Type B pancreatic cell (in vitro differentiated cells): ENCODE results near the gene CDH1. TPM values are rescaled to one million over a fixed set of nuclear protein-coding genes. Genes with fewer than 3 reads are reported as not detected.

Experiments
- DNase-seq: peaks from one replicate; pipeline ENCODE4 v3.0.0; 2021; ENCODE audit warnings: mixed read lengths; ENCODE audit not compliant: unreplicated experiment; ENCODE audit errors: extremely low spot score
- H3K27ac Mint-ChIP-seq: 2 replicates; pipeline ENCODE4 v1.8.0; 2021; ENCODE audit warnings: mild to moderate bottlenecking, mixed read lengths
- H3K27me3 Mint-ChIP-seq: 2 replicates; pipeline ENCODE4 v1.8.0; 2021; ENCODE audit warnings: mixed read lengths
- H3K36me3 Mint-ChIP-seq: 2 replicates; pipeline ENCODE4 v1.8.0; 2021; ENCODE audit warnings: mixed read lengths
- H3K4me1 Mint-ChIP-seq: one replicate; pipeline ENCODE4 v1.8.0; 2021; ENCODE audit warnings: mixed read lengths; ENCODE audit not compliant: unreplicated experiment
- H3K4me3 Mint-ChIP-seq: 2 replicates; pipeline ENCODE4 v1.8.0; 2021; ENCODE audit warnings: mild to moderate bottlenecking, mixed read lengths
- H3K9me3 Mint-ChIP-seq: 2 replicates; pipeline ENCODE4 v1.8.0; 2021; ENCODE audit warnings: mixed read lengths
- CTCF ChIP-seq: fragments of 200-600 bp; sonication (generic); conservative IDR thresholded peaks from 2 replicates; pipeline ENCODE4 v1.5.0; 2021; ENCODE audit warnings: antibody characterized with exemption, mild to moderate bottlenecking
- total RNA-seq: library from RNA; stranded (reverse); gene quantifications from 2 replicates; pipeline ENCODE4 v1.2.1, GENCODE V29; 2021; ENCODE audit warnings: low replicate concordance

Gene CDH1
- total RNA-seq, 1 donor from 2014 or later, result 190 TPM

GRCh38 chr16:68770671-68771070 is 33.6 kb downstream of the CDH1 start:
- Mint-ChIP-seq H3K36me3 (no peaks in the 10 kb centered on the region), H3K27me3 (no peaks in the 10 kb centered on the region), H3K4me1 (peaks cover 2% of the 10 kb centered on the region), H3K27ac (peak overlapping the region; percentile 35), H3K4me3 (no peak overlapping the region), H3K9me3 (no peaks in the 10 kb centered on the region)
- TF ChIP-seq CTCF, result no peak
- DNase-seq, result no peak

- DNase-seq, result no peak
- TF ChIP-seq CTCF, result no peak
- Mint-ChIP-seq H3K27me3 (no peaks in the 10 kb centered on the region), H3K9me3 (no peaks in the 10 kb centered on the region), H3K27ac (peak overlapping the region; percentile 53), H3K4me3 (no peak overlapping the region), H3K36me3 (no peaks in the 10 kb centered on the region), H3K4me1 (peaks cover 6% of the 10 kb centered on the region)
Measured at GRCh38 chr16:68772030-68772681, 35.1 kb downstream of the CDH1 start.

- Mint-ChIP-seq H3K4me3 (no peak overlapping the region), H3K36me3 (no peaks in the 10 kb centered on the region), H3K4me1 (peaks cover 6% of the 10 kb centered on the region), H3K27ac (no peak overlapping the region), H3K9me3 (no peaks in the 10 kb centered on the region), H3K27me3 (no peaks in the 10 kb centered on the region)
- TF ChIP-seq CTCF, result no peak
- DNase-seq, result no peak
Measured at GRCh38 chr16:68772871-68773270, 35.8 kb downstream of the CDH1 start.

- Mint-ChIP-seq H3K27me3 (no peaks in the 10 kb centered on the region), H3K36me3 (peaks cover 3% of the 10 kb centered on the region), H3K4me3 (no peak overlapping the region), H3K9me3 (no peaks in the 10 kb centered on the region), H3K4me1 (peaks cover 14% of the 10 kb centered on the region), H3K27ac (peak overlapping the region; percentile 44)
- no peak for DNase-seq
- TF ChIP-seq CTCF, result no peak
Measured at GRCh38 chr16:68774982-68775634, 38.0 kb downstream of the CDH1 start.

- Mint-ChIP-seq H3K27me3 (no peaks in the 10 kb centered on the region), H3K36me3 (peaks cover 3% of the 10 kb centered on the region), H3K4me3 (no peak overlapping the region), H3K4me1 (peaks cover 14% of the 10 kb centered on the region), H3K9me3 (no peaks in the 10 kb centered on the region), H3K27ac (peak overlapping the region; percentile 52)
- no peak for TF ChIP-seq CTCF
- DNase-seq, result no peak
Measured at GRCh38 chr16:68776821-68777485, 39.9 kb downstream of the CDH1 start.
